Epidermal melanocyte (primary cell): ENCODE data around the gene PID1.
A peak's percentile ranks its signal among the peaks of the same experiment; 100 is the strongest.
"Not testable (repeated sequence)": the region's sequence is repeated elsewhere in the genome, so short reads cannot be mapped to it uniquely, and the experiment has no call there.

Experiments
- DNase-seq: peaks from one replicate; pipeline ENCODE4 v3.0.0; 2011; ENCODE audit warnings: low spot score; ENCODE audit not compliant: insufficient read length

The PID1 gene

GRCh38 chr2:229220254-229220653, 50.8 kb downstream of the PID1 start:
- DNase-seq = no peak

- DNase-seq = no peak
Measured at GRCh38 chr2:229218329-229218921, 52.7 kb downstream of the PID1 start.

GRCh38 chr2:229212241-229212640, 58.8 kb downstream of the PID1 start:
- no peak for DNase-seq

GRCh38 chr2:229210641-229211040, 60.4 kb downstream of the PID1 start:
- DNase-seq = no peak

- no peak for DNase-seq
Measured at GRCh38 chr2:229206548-229206947, 64.5 kb downstream of the PID1 start.

GRCh38 chr2:229205704-229206103, 65.4 kb downstream of the PID1 start:
- DNase-seq = peak; percentile 27

- DNase-seq = no peak
Measured at GRCh38 chr2:229202646-229203045, 68.4 kb downstream of the PID1 start.

- DNase-seq = no peak
Measured at GRCh38 chr2:229201521-229201920, 69.6 kb downstream of the PID1 start.

- DNase-seq = no peak
Measured at GRCh38 chr2:229199267-229199666, 71.8 kb downstream of the PID1 start.

GRCh38 chr2:229196448-229196847, 74.6 kb downstream of the PID1 start:
- no peak for DNase-seq

GRCh38 chr2:229195346-229195947, 75.6 kb downstream of the PID1 start:
- DNase-seq = no peak

GRCh38 chr2:229193281-229193680, 77.8 kb downstream of the PID1 start:
- DNase-seq = no peak

GRCh38 chr2:229191413-229191812, 79.7 kb downstream of the PID1 start:
- DNase-seq = no peak

GRCh38 chr2:229187123-229187522, 84.0 kb downstream of the PID1 start:
- not testable (repeated sequence) for DNase-seq

- DNase-seq = no peak
Measured at GRCh38 chr2:229181641-229182040, 89.4 kb downstream of the PID1 start.

GRCh38 chr2:229180658-229181057, 90.4 kb downstream of the PID1 start:
- no peak for DNase-seq

- DNase-seq = no peak
Measured at GRCh38 chr2:229179628-229180027, 91.5 kb downstream of the PID1 start.

- no peak for DNase-seq
Measured at GRCh38 chr2:229178706-229179105, 92.4 kb downstream of the PID1 start.

- DNase-seq = no peak
Measured at GRCh38 chr2:229178117-229178516, 93.0 kb downstream of the PID1 start.

GRCh38 chr2:229176136-229176535, 95.0 kb downstream of the PID1 start:
- DNase-seq = no peak

GRCh38 chr2:229175497-229175863, 95.6 kb downstream of the PID1 start:
- no peak for DNase-seq

- no peak for DNase-seq
Measured at GRCh38 chr2:229174794-229175496, 96.1 kb downstream of the PID1 start.

- no peak for DNase-seq
Measured at GRCh38 chr2:229173825-229174359, 97.2 kb downstream of the PID1 start.
